HepG2 (cell line): ENCODE results near the gene PLSCR4. TPM values are rescaled to one million over a fixed set of nuclear protein-coding genes. Genes with fewer than 3 reads are reported as not detected.
A peak's percentile ranks its signal among the peaks of the same experiment; 100 is the strongest.

Experiments used
- ATAC-seq: fragments of 200-7000 bp; cut with Tn5 transposase; 3 replicates; pipeline ENCODE4 v1.9.1; 2020; ENCODE audit warnings: mild to moderate bottlenecking, moderate library complexity
- BruUV-seq: library from RNA; stranded (reverse); fragments of 400-500 nt; replicated peaks from 2 replicates; lab custom pipeline; 2021; lab: Mats Ljungman, UMichigan
- CTCF ChIA-PET: fragments of 300-600 bp; formaldehyde crosslinking; extraction: SDS; loops from one replicate; lab custom pipeline; 2021; ENCODE audit warnings: low total read pairs, inconsistent platforms, low intra/inter-chr PET ratio; lab: Yijun Ruan, JAX
- POLR2A ChIA-PET: fragments of 350-600 bp; sonication (Branson Sonifier 250); formaldehyde crosslinking; loops from one replicate; lab custom pipeline; 2020; ENCODE audit warnings: antibody characterized with exemption, inconsistent platforms; lab: Yijun Ruan, JAX
- DNase-seq: peaks from one replicate; pipeline ENCODE4 v3.0.0-alpha.2; 2015; ENCODE audit warnings: low spot score
- FAIRE-seq: peaks from 3 replicates; lab custom pipeline; 2011; peaks lifted over from hg19 to GRCh38; lab: Jason Lieb, UNC
- H2AFZ ChIP-seq: one replicate; pipeline ENCODE4 v1.6.1; 2011; ENCODE audit warnings: low read length, inconsistent platforms
- H3K27ac ChIP-seq: fragments of 300-600 bp; 3 replicates; pipeline ENCODE4 v1.8.0; 2011; ENCODE audit warnings: mixed run types, mild to moderate bottlenecking, mixed read lengths, low read length, inconsistent platforms; ENCODE audit not compliant: insufficient read depth; ENCODE audit errors: extremely low read length
- H3K27me3 ChIP-seq, 2 experiments: fragments of 200-600 bp in 1 of 2; 2 replicates in 1 of 2; 3 replicates in 1 of 2; pipeline versions ENCODE4 v1.6.0 to v1.8.0; 2011; ENCODE audit warnings: low read length in 2 of 2, mild to moderate bottlenecking in 2 of 2, moderate library complexity in 2 of 2, inconsistent platforms in 1 of 2; ENCODE audit not compliant: insufficient read depth in 2 of 2, control insufficient read depth in 1 of 2
- H3K36me3 ChIP-seq, 2 experiments: fragments of 200-600 bp in 1 of 2; replicated peaks in 1 of 2; 2 replicates in 1 of 2; 3 replicates in 1 of 2; pipeline versions ENCODE4 v1.5.1 to v1.8.0; 2011; ENCODE audit warnings: low read length in 2 of 2, inconsistent platforms in 1 of 2; ENCODE audit not compliant: insufficient read depth in 2 of 2, control insufficient read depth in 1 of 2
- H3K4me1 ChIP-seq: 2 replicates; pipeline ENCODE4 v1.5.1; 2012; ENCODE audit warnings: low read length, inconsistent platforms; ENCODE audit not compliant: insufficient read depth
- H3K4me2 ChIP-seq: 2 replicates; pipeline ENCODE4 v1.6.0; 2011; ENCODE audit warnings: low read depth, low read length, inconsistent platforms
- H3K4me3 ChIP-seq, 3 experiments: fragments of 200-600 bp in 1 of 3; sonication (generic), shearing (Covaris generic) in 1 of 3; replicated peaks in 1 of 3; 2 replicates each; pipeline ENCODE4 v1.5.1; 2011 to 2016; ENCODE audit warnings: low read length in 3 of 3, inconsistent platforms in 2 of 3, low read depth in 2 of 3, mild to moderate bottlenecking in 2 of 3, control low read depth in 1 of 3, mixed read lengths in 1 of 3; ENCODE audit not compliant: insufficient read depth in 1 of 3
- H3K79me2 ChIP-seq: one replicate; pipeline ENCODE4 v1.6.1; 2011; ENCODE audit warnings: low read length, inconsistent platforms; ENCODE audit not compliant: insufficient read depth
- H3K9ac ChIP-seq: 2 replicates; pipeline ENCODE4 v1.6.0; 2011; ENCODE audit warnings: mild to moderate bottlenecking, low read depth, low read length, inconsistent platforms; ENCODE audit not compliant: insufficient read depth
- H3K9me3 ChIP-seq: 2 replicates; pipeline ENCODE4 v1.5.1; 2012; ENCODE audit warnings: mild to moderate bottlenecking, low read length
- H4K20me1 ChIP-seq: 2 replicates; pipeline ENCODE4 v1.6.0; 2011; ENCODE audit warnings: inconsistent platforms, mild to moderate bottlenecking, low read length, moderate library complexity; ENCODE audit not compliant: insufficient read depth
- PAF1 ChIP-seq: IDR thresholded peaks from 2 replicates; pipeline ENCODE4 v1.6.1; 2016; ENCODE audit warnings: missing genetic modification reagents, missing compliant biosample characterization
- ZNF605 ChIP-seq: sonication (generic); formaldehyde crosslinking; IDR thresholded peaks from 2 replicates; pipeline ENCODE4 v1.8.0; 2022; ENCODE audit warnings: mild to moderate bottlenecking, missing genetic modification reagents
- ZNF615 ChIP-seq: sonication (generic); formaldehyde crosslinking; IDR thresholded peaks from 2 replicates; pipeline ENCODE4 v1.5.0; 2020; ENCODE audit warnings: mild to moderate bottlenecking, missing genetic modification reagents, borderline replicate concordance
- WGBS: methylation state at CpG from one replicate; pipeline ENCODE4 v1.1.6; 2017; ENCODE audit warnings: low lambda C conversion rate; 5-methylcytosine and 5-hydroxymethylcytosine counted together
- in situ Hi-C: cut with HindIII; loops from 2 replicates; pipeline ENCODE4 v1.10.0; 2017; ENCODE audit warnings: low pct_unique_long_range_greater_than_20kb; ENCODE audit not compliant: extremely low pct_ligation_motif_present
- intact Hi-C: fragments of 100-400 bp; cut with micrococcal nuclease; formaldehyde crosslinking; loops from one replicate; pipeline ENCODE4 v1.10.0; 2022; ENCODE audit not compliant: unreplicated experiment
- polyA plus RNA-seq, 8 experiments: library from polyadenylated mRNA; depleted of rRNA in 3 of 8; stranded (reverse) in 7 of 8; unstranded in 1 of 8; fragments of >200 nt; fragmentation: Illumina TruSeq in 4 of 8; extraction: Trizol in 4 of 8; gene quantifications; 2 replicates each; pipeline versions ENCODE4 v1.2.1 to v1.2.3, GENCODE V29; 2011 to 2016; ENCODE audit warnings: low read depth in 4 of 8, missing spikeins in 1 of 8, mixed read lengths in 1 of 8; ENCODE audit not compliant: insufficient read depth in 1 of 8
- total RNA-seq, 5 experiments: library from RNA; depleted of rRNA; stranded (reverse); fragments of >200 nt; fragmentation: Illumina TruSeq; extraction: Trizol; gene quantifications; 2 replicates each; pipeline ENCODE4 v1.2.3, GENCODE V29; 2016; ENCODE audit warnings: low read depth in 1 of 5

The PLSCR4 gene
- total and polyA plus RNA-seq, 2 of the 13 experiments (the other 11 are each of a cell fraction or from before 2014, with no cell fraction given): 1.5 to 59.0 TPM

DNA sequence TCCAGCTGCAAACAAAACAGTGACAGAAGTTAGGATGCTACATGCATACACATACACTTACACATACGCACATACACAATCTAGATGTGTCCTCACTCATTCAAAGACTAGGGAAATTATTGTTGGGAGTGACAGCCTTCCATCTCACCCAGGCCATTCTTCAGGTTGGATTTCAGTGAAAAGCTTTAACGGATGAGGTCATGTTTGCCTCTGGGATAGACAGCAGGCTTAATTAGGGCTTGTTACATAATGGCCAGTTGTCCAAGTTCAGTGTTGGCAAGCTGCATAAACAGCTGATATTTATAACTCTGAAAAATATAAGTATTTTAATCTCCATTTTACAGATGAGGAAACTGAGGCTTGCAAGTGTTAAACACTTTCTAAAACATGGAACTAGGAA, 54.1 kb downstream of the PLSCR4 start:
- ChIA-PET CTCF (no interaction called here), POLR2A (interaction anchor here (1.2 kb wide), 1 partner anchor 36 kb away, joined by 4 read pairs; the partner anchor contains the start of gene PLOD2)
- Histone ChIP-seq H3K9me3 (no peaks in the 10 kb centered on the region), H3K9ac (no peak overlapping the region), H3K4me1 (no peaks in the 10 kb centered on the region), H3K79me2 (no peaks in the 10 kb centered on the region), H3K4me2 (no peak overlapping the region), H3K27me3 (no peaks in the 10 kb centered on the region), H3K4me3 (no peak overlapping the region), H2AFZ (no peak overlapping the region), H3K27ac (no peak overlapping the region), H4K20me1 (no peaks in the 10 kb centered on the region), H3K36me3 (no peaks in the 10 kb centered on the region; a peak in 1 of 5 replicates)
- BruUV-seq: no TSS peak
- in situ Hi-C loops: loop anchor here (25.0 kb wide), 1 partner anchor 409 kb away; no protein-coding TSS in a partner anchor
- intact Hi-C loops: no loop called here
- TF ChIP-seq PAF1 (CRISPR knock-in tag): 0 out of 2 replicates have a peak, but pooled peaks have one; percentile 28
- no peak for TF ChIP-seq ZNF605 (CRISPR knock-in tag)
- ATAC-seq (no peak), FAIRE-seq (no peak), DNase-seq (no peak)
- 97% methylated on average over 2 of the region's 2 CpGs for WGBS

- Histone ChIP-seq H3K9ac (no peak overlapping the region), H2AFZ (no peak overlapping the region), H4K20me1 (no peaks in the 10 kb centered on the region), H3K4me2 (no peak overlapping the region), H3K27ac (no peak overlapping the region), H3K4me1 (no peaks in the 10 kb centered on the region), H3K79me2 (no peaks in the 10 kb centered on the region), H3K27me3 (no peaks in the 10 kb centered on the region), H3K9me3 (no peaks in the 10 kb centered on the region), H3K4me3 (no peak overlapping the region), H3K36me3 (no peaks in the 10 kb centered on the region; a peak in 1 of 5 replicates)
- FAIRE-seq (no peak), DNase-seq (no peak), ATAC-seq (no peak)
- ChIA-PET POLR2A (no interaction called here), CTCF (no interaction called here)
- no peak for TF ChIP-seq ZNF615
- 57% methylated on average over 4 of the region's 4 CpGs for WGBS
- no TSS peak for BruUV-seq
- intact Hi-C loops: no loop called here
- in situ Hi-C loops: loop anchor here (25.0 kb wide), 1 partner anchor 408 kb away; no protein-coding TSS in a partner anchor
Observed at GRCh38 chr3:146195605-146196004, 55.3 kb downstream of the PLSCR4 start.
